Neural cell (in vitro differentiated cells): ENCODE results near the gene MYOF. TPM values are rescaled to one million over a fixed set of nuclear protein-coding genes. Genes with fewer than 3 reads are reported as not detected.

ENCODE experiments used
- H2AFZ ChIP-seq: fragments of 200-600, 300-800 bp; sonication (generic), shearing (Covaris generic); 2 replicates; pipeline ENCODE4 v1.6.0; 2014; ENCODE audit warnings: low read depth, mild to moderate bottlenecking, antibody characterized with exemption, low read length, moderate library complexity
- H3F3A ChIP-seq: fragments of 200-600 bp; shearing (Covaris generic); 2 replicates; pipeline ENCODE4 v1.6.1; 2016; ENCODE audit warnings: mild to moderate bottlenecking, moderate library complexity, mixed read lengths, antibody characterized with exemption, low read length; ENCODE audit not compliant: insufficient read depth, poor library complexity, severe bottlenecking
- H3K27ac ChIP-seq: fragments of 200-600, 300-800 bp; sonication (generic), shearing (Covaris generic); 2 replicates; pipeline ENCODE4 v1.5.1; 2014; ENCODE audit warnings: mild to moderate bottlenecking, low read length, moderate library complexity
- H3K27me3 ChIP-seq: fragments of 300-800, 200-600 bp; sonication (generic), shearing (Covaris generic); 2 replicates; pipeline ENCODE4 v1.6.0; 2014; ENCODE audit warnings: mild to moderate bottlenecking, low read depth, low read length, moderate library complexity; ENCODE audit not compliant: insufficient read depth
- H3K36me3 ChIP-seq: fragments of 300-800, 200-600 bp; sonication (generic), shearing (Covaris generic); 2 replicates; pipeline ENCODE4 v1.5.1; 2014; ENCODE audit warnings: mild to moderate bottlenecking, antibody characterized with exemption, low read length, moderate library complexity; ENCODE audit not compliant: insufficient read depth
- H3K4me2 ChIP-seq: fragments of 300-800, 200-600 bp; sonication (generic), shearing (Covaris generic); 2 replicates; pipeline ENCODE4 v1.6.0; 2014; ENCODE audit warnings: mild to moderate bottlenecking, low read length
- H3K4me3 ChIP-seq: fragments of 300-800, 200-600 bp; sonication (generic), shearing (Covaris generic); 2 replicates; pipeline ENCODE4 v1.5.1; 2014; ENCODE audit warnings: mild to moderate bottlenecking, low read length, moderate library complexity
- H3K79me2 ChIP-seq: fragments of 200-600 bp; shearing (Covaris generic); replicated peaks from 2 replicates; pipeline ENCODE4 v1.6.0; 2014; ENCODE audit warnings: mild to moderate bottlenecking, low read length, moderate library complexity; ENCODE audit not compliant: insufficient read depth
- H3K9ac ChIP-seq: fragments of 300-800, 200-600 bp; sonication (generic), shearing (Covaris generic); 2 replicates; pipeline ENCODE4 v1.6.1; 2016; ENCODE audit warnings: mild to moderate bottlenecking, low read length, mixed read lengths
- H3K9me2 ChIP-seq: fragments of 200-600 bp; shearing (Covaris generic); 2 replicates; pipeline ENCODE4 v1.6.1; 2016; ENCODE audit warnings: mild to moderate bottlenecking, low read length, mixed read lengths; ENCODE audit not compliant: insufficient read depth
- H3K9me3 ChIP-seq: fragments of 200-600, 300-800 bp; sonication (generic), shearing (Covaris generic); 2 replicates; pipeline ENCODE4 v1.6.1; 2016; ENCODE audit warnings: mild to moderate bottlenecking, mixed run types, low read length, moderate library complexity, mixed read lengths
- H4K20me1 ChIP-seq: fragments of 200-600 bp; shearing (Covaris generic); 2 replicates; pipeline ENCODE4 v1.6.1; 2016; ENCODE audit warnings: mild to moderate bottlenecking, mixed run types; ENCODE audit not compliant: insufficient read depth
- CTCF ChIP-seq: fragments of 450-650 bp; IDR thresholded peaks from 2 replicates; pipeline ENCODE4 v1.5.1; 2014; ENCODE audit warnings: antibody characterized with exemption, mild to moderate bottlenecking, moderate library complexity; ENCODE audit not compliant: poor library complexity, severe bottlenecking
- EP300 ChIP-seq: fragments of 450-650 bp; conservative IDR thresholded peaks from 2 replicates; pipeline ENCODE4 v1.6.1; 2014; ENCODE audit warnings: antibody characterized with exemption, mild to moderate bottlenecking, moderate library complexity; ENCODE audit not compliant: poor library complexity, severe bottlenecking
- EZH2 ChIP-seq: fragments of 200-600, 300-800 bp; shearing (Covaris generic), sonication (generic); IDR thresholded peaks from 2 replicates; pipeline ENCODE4 v1.6.1; 2014; ENCODE audit warnings: antibody characterized with exemption, low read length, borderline replicate concordance, mild to moderate bottlenecking; ENCODE audit not compliant: insufficient read depth, poor library complexity, severe bottlenecking
- MXI1 ChIP-seq: fragments of 450-650 bp; conservative IDR thresholded peaks from 2 replicates; pipeline ENCODE4 v1.6.1; 2014; ENCODE audit warnings: antibody characterized with exemption, mild to moderate bottlenecking; ENCODE audit not compliant: poor library complexity, severe bottlenecking
- POLR2AphosphoS5 ChIP-seq: IDR thresholded peaks from 2 replicates; pipeline ENCODE4 v1.6.1; 2012
- RAD21 ChIP-seq: fragments of 450-650 bp; conservative IDR thresholded peaks from 2 replicates; pipeline ENCODE4 v1.6.1; 2014; ENCODE audit warnings: antibody characterized with exemption, mild to moderate bottlenecking, moderate library complexity
- REST ChIP-seq: IDR thresholded peaks from 2 replicates; pipeline ENCODE4 v1.6.1; 2012; ENCODE audit warnings: borderline replicate concordance
- SMC3 ChIP-seq: fragments of 450-650 bp; conservative IDR thresholded peaks from 2 replicates; pipeline ENCODE4 v1.6.1; 2014; ENCODE audit warnings: antibody characterized with exemption, mild to moderate bottlenecking, moderate library complexity; ENCODE audit not compliant: poor library complexity
- TAF1 ChIP-seq: IDR thresholded peaks from 2 replicates; pipeline ENCODE4 v1.6.1; 2012; ENCODE audit warnings: low read depth
- polyA plus RNA-seq: library from polyadenylated mRNA; depleted of rRNA; stranded (reverse); fragments of >200 nt; gene quantifications from 2 replicates; pipeline ENCODE4 v1.2.3, GENCODE V29; 2014

Gene MYOF
- polyA plus RNA-seq, 1 donor from 2014 or later: 0.47 TPM

- Histone ChIP-seq H3K79me2 (no peaks in the 10 kb centered on the region), H4K20me1 (no peaks in the 10 kb centered on the region), H3K9me2 (no peaks in the 10 kb centered on the region), H3K9me3 (no peaks in the 10 kb centered on the region), H3K9ac (no peak overlapping the region), H3K4me2 (no peak overlapping the region), H3K27ac (no peak overlapping the region), H3K4me3 (no peak overlapping the region), H3K36me3 (no peaks in the 10 kb centered on the region), H2AFZ (no peak overlapping the region), H3K27me3 (peaks cover 13% of the 10 kb centered on the region), H3F3A (no peaks in the 10 kb centered on the region)
- TF ChIP-seq CTCF (peak; percentile 22), EP300 (no peak), RAD21 (no peak)
Observed at GRCh38 chr10:93485690-93486089, 3.6 kb upstream of the MYOF start.

GRCh38 chr10:93481637-93482144, 443 bp downstream of the MYOF start:
- Histone ChIP-seq H3K4me3 (no peak overlapping the region), H3K9me3 (no peaks in the 10 kb centered on the region), H3K4me2 (no peak overlapping the region), H3K27ac (no peak overlapping the region), H3K79me2 (no peaks in the 10 kb centered on the region), H3K9me2 (no peaks in the 10 kb centered on the region), H3K27me3 (peaks cover 13% of the 10 kb centered on the region), H3F3A (no peaks in the 10 kb centered on the region), H2AFZ (no peak overlapping the region), H3K36me3 (no peaks in the 10 kb centered on the region), H3K9ac (no peak overlapping the region), H4K20me1 (no peaks in the 10 kb centered on the region)
- TF ChIP-seq REST (no peak), EZH2 (no peak), EP300 (no peak), POLR2AphosphoS5 (no peak), TAF1 (no peak), CTCF (no peak), SMC3 (no peak), MXI1 (no peak), RAD21 (no peak)
